PC-3 (cell line): ENCODE results near the gene NOL6. TPM values are rescaled to one million over a fixed set of nuclear protein-coding genes. Genes with fewer than 3 reads are reported as not detected.
"Not testable (repeated sequence)": the region's sequence is repeated elsewhere in the genome, so short reads cannot be mapped to it uniquely, and the experiment has no call there.

ENCODE experiments used
- ATAC-seq: fragments of 200-7000 bp; cut with Tn5 transposase; 2 replicates; pipeline ENCODE4 v1.9.1; 2020; ENCODE audit warnings: mild to moderate bottlenecking, moderate library complexity
- BruUV-seq: library from RNA; stranded (reverse); fragments of 400-500 nt; replicated peaks from 2 replicates; lab custom pipeline; 2021; lab: Mats Ljungman, UMichigan
- CTCF ChIA-PET: fragments of 300-600 bp; sonication (Branson Sonifier 250); formaldehyde crosslinking; loops from one replicate; lab custom pipeline; 2022; ENCODE audit warnings: antibody characterized with exemption; lab: Charles Lee
- POLR2A ChIA-PET: fragments of 300-600 bp; sonication (Branson Sonifier 250); formaldehyde crosslinking; loops from one replicate; lab custom pipeline; 2022; ENCODE audit warnings: antibody characterized with exemption; ENCODE audit not compliant: unreplicated experiment; lab: Charles Lee
- DNase-seq: peaks from one replicate; pipeline ENCODE4 v3.0.0-alpha.2; 2015
- H2AFZ ChIP-seq: fragments of 300-600 bp; sonication (generic); 2 replicates; pipeline ENCODE4 v1.6.0; 2016; ENCODE audit warnings: antibody characterized with exemption, low read length
- H3F3A ChIP-seq: fragments of 300-600 bp; sonication (generic); one replicate; pipeline ENCODE4 v1.6.0; 2017; ENCODE audit warnings: antibody characterized with exemption, low read length, control low read depth, mild to moderate bottlenecking; ENCODE audit not compliant: unreplicated experiment
- H3K27ac ChIP-seq: fragments of 300-600 bp; sonication (generic); 2 replicates; pipeline ENCODE4 v1.5.1; 2016; ENCODE audit warnings: mild to moderate bottlenecking, low read length
- H3K27me3 ChIP-seq: fragments of 300-600 bp; sonication (generic); 2 replicates; pipeline ENCODE4 v1.6.1; 2016; ENCODE audit warnings: low read length, mixed read lengths
- H3K36me3 ChIP-seq: fragments of 300-600 bp; sonication (generic); 2 replicates; pipeline ENCODE4 v1.6.1; 2016; ENCODE audit warnings: low read depth, mixed run types, low read length, mixed read lengths
- H3K4me1 ChIP-seq: fragments of 300-600 bp; sonication (generic); 2 replicates; pipeline ENCODE4 v1.5.1; 2016; ENCODE audit warnings: low read length; ENCODE audit not compliant: insufficient read depth
- H3K4me2 ChIP-seq: fragments of 300-600 bp; sonication (generic); 2 replicates; pipeline ENCODE4 v1.6.0; 2016; ENCODE audit warnings: low read length
- H3K4me3 ChIP-seq: fragments of 300-600 bp; sonication (generic); 2 replicates; pipeline ENCODE4 v1.5.1; 2016; ENCODE audit warnings: mild to moderate bottlenecking, low read length, mixed read lengths
- H3K79me2 ChIP-seq: fragments of 300-600 bp; sonication (generic); 2 replicates; pipeline ENCODE4 v1.6.1; 2017; ENCODE audit warnings: low read length, mixed read lengths
- H3K9ac ChIP-seq: fragments of 300-600 bp; sonication (generic); 2 replicates; pipeline ENCODE4 v1.6.0; 2016; ENCODE audit warnings: mild to moderate bottlenecking, low read length
- H3K9me2 ChIP-seq: fragments of 300-600 bp; sonication (generic); replicated peaks from 2 replicates; pipeline ENCODE4 v1.6.1; 2016; ENCODE audit warnings: mixed run types, low read length, mixed read lengths
- H3K9me3 ChIP-seq: fragments of 300-600 bp; sonication (generic); 2 replicates; pipeline ENCODE4 v1.6.1; 2016; ENCODE audit warnings: low read length, mixed read lengths
- H4K20me1 ChIP-seq: fragments of 300-600 bp; sonication (generic); 2 replicates; pipeline ENCODE4 v1.6.1; 2016; ENCODE audit warnings: low read length, mixed read lengths
- EZH2 ChIP-seq: fragments of 300-600 bp; sonication (generic); IDR thresholded peaks from one replicate; pipeline ENCODE4 v1.6.1; 2017; ENCODE audit warnings: antibody characterized with exemption, mild to moderate bottlenecking, low read length; ENCODE audit not compliant: unreplicated experiment
- EZH2phosphoT487 ChIP-seq: fragments of 300-600 bp; sonication (generic); IDR thresholded peaks from 2 replicates; pipeline ENCODE4 v1.6.1; 2018; ENCODE audit warnings: mild to moderate bottlenecking, antibody characterized with exemption, low read length, borderline replicate concordance
- intact Hi-C: fragments of 100-400 bp; cut with micrococcal nuclease; formaldehyde crosslinking; loops from 2 replicates; pipeline ENCODE4 v1.9.0; 2023
- total RNA-seq: library from RNA; depleted of rRNA; stranded (reverse); fragments of >200 nt; gene quantifications from 2 replicates; pipeline ENCODE4 v1.2.3, GENCODE V29; 2014
- TF ChIP-seq, protein P1 (sequence below): fragments of 300-600 bp; sonication (generic); conservative IDR thresholded peaks from 2 replicates; pipeline ENCODE4 v1.5.1; 2017; ENCODE audit warnings: antibody characterized with exemption, low read depth, mild to moderate bottlenecking, low read length

NOL6 gene
- total RNA-seq, 1 experiment from 2014 or later = 35.9 TPM

GRCh38 chr9:33424043-33424442, 49.7 kb downstream of the NOL6 start:
- peaks cover 21% of the 10 kb centered on the region for H3K4me1 ChIP-seq
- H3K27ac ChIP-seq, H3K9me3 ChIP-seq, H3K4me2 ChIP-seq, H3K9me2 ChIP-seq, H3K4me3 ChIP-seq, H2AFZ ChIP-seq, H3F3A ChIP-seq, CTCF ChIA-PET, H3K79me2 ChIP-seq, intact Hi-C loops, ATAC-seq, POLR2A ChIA-PET, BruUV-seq, H3K27me3 ChIP-seq, DNase-seq, H3K9ac ChIP-seq, H3K36me3 ChIP-seq, H4K20me1 ChIP-seq: not testable (repeated sequence)

- Histone ChIP-seq H3K79me2 (no peaks in the 10 kb centered on the region), H3K9me3 (no peaks in the 10 kb centered on the region), H3K4me2 (no peak overlapping the region), H3K4me3 (no peak overlapping the region), H3K9ac (no peak overlapping the region), H3F3A (no peaks in the 10 kb centered on the region), H3K27ac (no peak overlapping the region), H2AFZ (no peak overlapping the region), H3K9me2 (no peaks in the 10 kb centered on the region), H3K4me1 (peaks cover 24% of the 10 kb centered on the region), H3K27me3 (no peaks in the 10 kb centered on the region), H4K20me1 (no peaks in the 10 kb centered on the region), H3K36me3 (no peaks in the 10 kb centered on the region)
- DNase-seq (no peak), ATAC-seq (no peak)
- POLR2A ChIA-PET = no interaction called here
- TF ChIP-seq EZH2 (no peak), EZH2phosphoT487 (no peak)
- TF ChIP-seq, protein P1, sequence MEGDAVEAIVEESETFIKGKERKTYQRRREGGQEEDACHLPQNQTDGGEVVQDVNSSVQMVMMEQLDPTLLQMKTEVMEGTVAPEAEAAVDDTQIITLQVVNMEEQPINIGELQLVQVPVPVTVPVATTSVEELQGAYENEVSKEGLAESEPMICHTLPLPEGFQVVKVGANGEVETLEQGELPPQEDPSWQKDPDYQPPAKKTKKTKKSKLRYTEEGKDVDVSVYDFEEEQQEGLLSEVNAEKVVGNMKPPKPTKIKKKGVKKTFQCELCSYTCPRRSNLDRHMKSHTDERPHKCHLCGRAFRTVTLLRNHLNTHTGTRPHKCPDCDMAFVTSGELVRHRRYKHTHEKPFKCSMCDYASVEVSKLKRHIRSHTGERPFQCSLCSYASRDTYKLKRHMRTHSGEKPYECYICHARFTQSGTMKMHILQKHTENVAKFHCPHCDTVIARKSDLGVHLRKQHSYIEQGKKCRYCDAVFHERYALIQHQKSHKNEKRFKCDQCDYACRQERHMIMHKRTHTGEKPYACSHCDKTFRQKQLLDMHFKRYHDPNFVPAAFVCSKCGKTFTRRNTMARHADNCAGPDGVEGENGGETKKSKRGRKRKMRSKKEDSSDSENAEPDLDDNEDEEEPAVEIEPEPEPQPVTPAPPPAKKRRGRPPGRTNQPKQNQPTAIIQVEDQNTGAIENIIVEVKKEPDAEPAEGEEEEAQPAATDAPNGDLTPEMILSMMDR = no peak
- intact Hi-C loops = no loop called here
- CTCF ChIA-PET = no interaction called here
- no TSS peak for BruUV-seq
Measured at GRCh38 chr9:33419708-33420303, 53.9 kb downstream of the NOL6 start.

GRCh38 chr9:33418090-33418489, 55.6 kb downstream of the NOL6 start:
- ChIA-PET POLR2A (no interaction called here), CTCF (no interaction called here)
- H3K9me2 ChIP-seq = no peaks in the 10 kb centered on the region
- no peaks in the 10 kb centered on the region for H3K27me3 ChIP-seq
- H3K4me1 ChIP-seq = peaks cover 29% of the 10 kb centered on the region
- BruUV-seq = no TSS peak
- H3K79me2 ChIP-seq = no peaks in the 10 kb centered on the region
- H3K4me2 ChIP-seq = no peak overlapping the region
- no peaks in the 10 kb centered on the region for H3K36me3 ChIP-seq
- TF ChIP-seq EZH2phosphoT487 = no peak
- TF ChIP-seq EZH2 = no peak
- TF ChIP-seq, protein P1 = no peak
- no peak overlapping the region for H2AFZ ChIP-seq
- no peak overlapping the region for H3K27ac ChIP-seq
- DNase-seq (no peak), ATAC-seq (no peak)
- intact Hi-C loops = no loop called here
- no peak overlapping the region for H3K4me3 ChIP-seq
- no peaks in the 10 kb centered on the region for H4K20me1 ChIP-seq
- H3K9ac ChIP-seq = no peak overlapping the region
- H3K9me3 ChIP-seq = no peaks in the 10 kb centered on the region
- H3F3A ChIP-seq = no peaks in the 10 kb centered on the region
